ENCODE data around the gene MSI1.

The MSI1 gene

GRCh38 chr12:120388691-120389481 is 19.9 kb upstream of the MSI1 start:
- Histone ChIP-seq H3K4me2 (ENCODE audit: low read length) (no peak overlapping the region), H3K9me3 (ENCODE audit: insufficient read depth, low read length) (no peaks in the 10 kb centered on the region), H3K9ac (ENCODE audit: low read length) (no peak overlapping the region), H2AFZ (ENCODE audit: low read depth, low read length) (no peak overlapping the region), H3K79me2 (ENCODE audit: low read length) (no peaks in the 10 kb centered on the region), H3K27ac (ENCODE audit: low read length) (no peak overlapping the region), H4K20me1 (ENCODE audit: insufficient read depth, low read length) (no peaks in the 10 kb centered on the region), H3K4me3 (ENCODE audit: low read length) (no peak overlapping the region), H3K27me3 (ENCODE audit: low read depth, low read length) (no peaks in the 10 kb centered on the region), H3K36me3 (replicated peaks; ENCODE audit: low read depth, low read length) (no peaks in the 10 kb centered on the region), H3K4me1 (ENCODE audit: low read length) (no peaks in the 10 kb centered on the region)
- TF ChIP-seq CTCF (IDR thresholded peaks at IDR 0.05; ENCODE audit: low read depth, low read length): no peak
- no peak for TF ChIP-seq EZH2phosphoT487 (IDR thresholded peaks at IDR 0.05; ENCODE audit: low read depth)

GRCh38 chr12:120381752-120382419 is 12.9 kb upstream of the MSI1 start:
- no peak overlapping the region for H2AFZ ChIP-seq (ENCODE audit: low read depth, low read length)
- no peak overlapping the region for H3K9ac ChIP-seq (ENCODE audit: low read length)
- H3K4me2 ChIP-seq (ENCODE audit: low read length): no peak overlapping the region
- H3K4me3 ChIP-seq (ENCODE audit: low read length): no peak overlapping the region
- no peaks in the 10 kb centered on the region for H3K4me1 ChIP-seq (ENCODE audit: low read length)
- no peaks in the 10 kb centered on the region for H3K79me2 ChIP-seq (ENCODE audit: low read length)
- H3K27ac ChIP-seq (ENCODE audit: low read length): no peak overlapping the region
- H3K36me3 ChIP-seq (replicated peaks; ENCODE audit: low read depth, low read length): no peaks in the 10 kb centered on the region
- H3K9me3 ChIP-seq (ENCODE audit: insufficient read depth, low read length): no peaks in the 10 kb centered on the region
- H3K27me3 ChIP-seq (ENCODE audit: low read depth, low read length): peaks cover 14% of the 10 kb centered on the region
- no peaks in the 10 kb centered on the region for H4K20me1 ChIP-seq (ENCODE audit: insufficient read depth, low read length)
- no peak for TF ChIP-seq CTCF (IDR thresholded peaks at IDR 0.05; ENCODE audit: low read depth, low read length)
- TF ChIP-seq EZH2phosphoT487 (IDR thresholded peaks at IDR 0.05; ENCODE audit: low read depth): no peak

- no peaks in the 10 kb centered on the region for H3K4me1 ChIP-seq (ENCODE audit: low read length)
- H3K27ac ChIP-seq (ENCODE audit: low read length): no peak overlapping the region
- no peak overlapping the region for H3K4me2 ChIP-seq (ENCODE audit: low read length)
- H2AFZ ChIP-seq (ENCODE audit: low read depth, low read length): no peak overlapping the region
- no peaks in the 10 kb centered on the region for H3K79me2 ChIP-seq (ENCODE audit: low read length)
- TF ChIP-seq CTCF (IDR thresholded peaks at IDR 0.05; ENCODE audit: low read depth, low read length) (no peak), EZH2phosphoT487 (IDR thresholded peaks at IDR 0.05; ENCODE audit: low read depth) (no peak)
- peaks cover 32% of the 10 kb centered on the region for H3K27me3 ChIP-seq (ENCODE audit: low read depth, low read length)
- no peak overlapping the region for H3K4me3 ChIP-seq (ENCODE audit: low read length)
- no peaks in the 10 kb centered on the region for H3K9me3 ChIP-seq (ENCODE audit: insufficient read depth, low read length)
- no peak overlapping the region for H3K9ac ChIP-seq (ENCODE audit: low read length)
- H3K36me3 ChIP-seq (replicated peaks; ENCODE audit: low read depth, low read length): no peaks in the 10 kb centered on the region
- no peaks in the 10 kb centered on the region for H4K20me1 ChIP-seq (ENCODE audit: insufficient read depth, low read length)
These were observed 9.1 kb upstream of the MSI1 start for GRCh38 chr12:120378036-120378435.

- H3K4me3 ChIP-seq (ENCODE audit: low read length): no peak overlapping the region
- H3K4me2 ChIP-seq (ENCODE audit: low read length): no peak overlapping the region
- H3K27ac ChIP-seq (ENCODE audit: low read length): no peak overlapping the region
- H3K79me2 ChIP-seq (ENCODE audit: low read length): no peaks in the 10 kb centered on the region
- peaks cover 32% of the 10 kb centered on the region for H3K27me3 ChIP-seq (ENCODE audit: low read depth, low read length)
- no peak overlapping the region for H3K9ac ChIP-seq (ENCODE audit: low read length)
- H3K9me3 ChIP-seq (ENCODE audit: insufficient read depth, low read length): no peaks in the 10 kb centered on the region
- no peak overlapping the region for H2AFZ ChIP-seq (ENCODE audit: low read depth, low read length)
- H4K20me1 ChIP-seq (ENCODE audit: insufficient read depth, low read length): no peaks in the 10 kb centered on the region
- TF ChIP-seq EZH2phosphoT487 (IDR thresholded peaks at IDR 0.05; ENCODE audit: low read depth) (no peak), CTCF (IDR thresholded peaks at IDR 0.05; ENCODE audit: low read depth, low read length) (no peak)
- H3K36me3 ChIP-seq (replicated peaks; ENCODE audit: low read depth, low read length): no peaks in the 10 kb centered on the region
- H3K4me1 ChIP-seq (ENCODE audit: low read length): no peaks in the 10 kb centered on the region
These were observed 8.6 kb upstream of the MSI1 start for GRCh38 chr12:120377611-120378010.
